ENCODE results near the gene CHST3.

The CHST3 gene

DNA sequence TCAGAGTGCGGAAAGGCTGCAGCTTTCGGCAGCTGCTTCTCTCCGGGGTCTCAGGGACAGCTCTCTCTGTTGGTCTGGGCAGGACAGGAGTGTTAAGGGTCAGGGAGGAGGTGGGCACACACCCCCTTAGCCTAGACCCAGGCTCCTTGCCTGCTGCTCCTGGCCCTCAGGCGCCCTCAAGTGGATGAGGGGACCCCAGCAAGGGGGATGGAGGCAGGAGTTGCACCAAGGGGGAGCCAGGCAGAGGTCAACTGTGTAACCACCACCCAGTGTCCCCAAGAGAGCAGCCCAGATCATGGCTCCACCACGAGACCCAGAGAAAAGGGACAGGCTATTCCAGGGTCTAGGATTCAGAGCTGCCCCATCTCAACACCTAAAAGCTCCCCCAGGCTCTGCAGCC lies 97.3 kb downstream of the CHST3 start:
- in situ Hi-C loops (cut with MboI; ENCODE audit: low pct_unique_long_range_greater_than_20kb, low sequenced_read_pairs), result no loop called here

GRCh38 chr10:72061930-72062329 lies 97.7 kb downstream of the CHST3 start:
- DNase-seq, result no peak
- in situ Hi-C loops (cut with MboI; ENCODE audit: low pct_unique_long_range_greater_than_20kb, low sequenced_read_pairs), result no loop called here

More for the DNA sequence above, 97.3 kb downstream of the CHST3 start:
- DNase-seq, result no peak

DNA sequence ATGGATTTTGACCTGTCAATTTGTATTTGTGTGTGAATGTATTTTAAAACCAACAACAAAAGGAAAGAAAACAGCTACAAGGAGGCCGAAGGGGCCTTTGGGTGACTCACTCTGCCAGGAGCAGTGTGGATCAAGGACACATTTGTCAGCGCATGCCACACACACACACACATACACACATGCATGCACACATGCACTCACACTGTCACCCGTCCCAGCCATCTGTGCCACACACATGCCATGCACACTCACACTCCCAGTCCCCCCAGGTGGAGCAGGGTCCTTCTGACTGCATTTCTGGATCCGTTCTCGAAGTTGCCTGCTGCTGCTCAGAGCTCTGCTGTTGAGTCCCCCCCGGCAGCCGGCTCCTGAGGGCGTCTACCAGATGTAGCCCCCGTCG lies 98.2 kb downstream of the CHST3 start:
- in situ Hi-C loops (cut with MboI; ENCODE audit: low pct_unique_long_range_greater_than_20kb, low sequenced_read_pairs), result no loop called here
- no peak for DNase-seq
